Stimulated activated CD8-positive, alpha-beta memory T cell treated with anti-CD3 and anti-CD28 coated beads, Interleukin-12 subunit alpha, Interleukin-12 subunit beta, amount 100 ng/mL, for 4 hours (primary cell): ENCODE measurements around the gene SH3BP2.

ENCODE experiments used
- DNase-seq: peaks from one replicate; pipeline ENCODE4 v3.0.0-alpha.2; 2020; ENCODE audit warnings: low read depth

Gene SH3BP2

DNA sequence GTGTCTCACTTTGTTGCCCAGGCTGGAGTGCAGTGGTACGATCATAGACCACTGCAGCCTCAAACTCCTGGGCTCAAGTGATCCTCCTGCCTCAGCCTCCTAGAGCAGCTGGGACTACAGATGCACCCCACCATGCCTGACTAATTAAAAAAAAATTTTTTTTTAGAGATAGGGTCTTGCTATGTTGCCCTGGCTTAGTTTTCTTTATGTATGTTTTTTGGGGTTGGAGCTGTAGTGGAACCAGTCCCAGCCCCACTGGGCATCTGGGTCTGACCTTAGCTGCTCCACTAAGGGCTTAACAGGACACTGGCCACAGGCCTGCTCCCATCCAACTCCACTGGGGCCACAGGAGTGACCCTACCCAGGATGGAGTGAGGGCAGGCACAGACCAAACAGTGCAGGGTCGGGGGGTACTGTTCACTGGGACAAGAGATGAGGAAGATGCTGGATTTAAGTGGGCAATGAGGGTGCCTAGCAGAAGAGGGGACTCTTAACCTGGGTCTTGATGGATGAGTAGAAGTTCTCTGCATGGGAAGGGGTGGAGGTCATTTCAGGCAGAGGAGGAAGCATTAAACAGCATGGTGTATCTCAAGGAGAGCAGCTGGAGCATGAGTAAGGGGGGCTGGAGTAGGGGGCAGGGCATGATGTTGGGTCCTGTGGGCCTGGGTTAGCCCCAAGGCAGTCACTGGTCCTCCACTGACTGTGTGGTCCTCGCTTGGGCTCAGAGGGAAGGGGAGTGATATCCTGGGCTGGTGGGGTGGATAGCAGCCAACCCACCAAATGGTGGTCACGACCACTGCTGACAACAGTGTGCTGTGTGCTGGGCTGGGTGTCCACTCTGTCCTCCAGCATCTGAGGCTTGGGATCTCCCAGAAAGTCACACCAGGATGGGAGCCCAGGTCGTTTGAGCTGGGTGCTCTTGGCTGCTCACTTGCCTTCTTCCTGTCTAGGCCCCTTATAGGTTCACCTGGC, 26.6 kb downstream of the SH3BP2 start:
- no peak for DNase-seq

DNA sequence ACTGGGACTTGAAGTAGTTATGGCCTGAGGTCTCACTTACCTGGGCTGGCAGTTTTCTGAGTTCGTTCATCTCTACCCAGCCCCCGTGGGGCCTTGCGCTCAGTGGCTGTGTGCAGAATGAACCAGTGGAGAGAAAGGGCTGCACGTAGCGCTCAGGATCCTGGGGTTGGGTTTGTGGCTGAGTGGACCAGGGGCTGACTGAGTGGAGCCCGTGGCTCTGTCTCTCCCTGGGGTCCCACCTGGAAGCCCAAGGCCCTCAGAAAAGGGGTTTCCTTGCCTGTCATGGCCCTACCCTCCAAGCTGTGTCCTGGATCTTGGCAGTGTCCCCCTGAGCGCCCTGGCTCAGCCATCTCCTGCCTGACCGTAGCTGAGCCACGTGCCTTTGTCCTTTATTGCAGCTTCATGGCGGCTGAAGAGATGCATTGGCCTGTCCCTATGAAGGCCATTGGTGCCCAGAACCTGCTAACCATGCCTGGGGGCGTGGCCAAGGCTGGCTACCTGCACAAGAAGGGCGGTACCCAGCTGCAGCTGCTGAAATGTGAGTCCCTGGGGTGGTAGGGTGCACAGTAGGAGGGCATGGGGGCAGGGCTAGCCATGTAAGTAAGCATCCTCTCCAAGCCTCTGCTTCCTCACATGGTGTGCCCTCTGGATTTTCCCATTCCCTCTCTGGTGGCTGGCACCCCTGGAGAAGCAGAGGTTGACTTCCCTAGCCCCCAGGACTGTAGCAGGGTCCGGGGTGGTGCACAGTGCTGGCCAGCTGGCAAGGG, 27.5 kb downstream of the SH3BP2 start:
- no peak for DNase-seq

DNA sequence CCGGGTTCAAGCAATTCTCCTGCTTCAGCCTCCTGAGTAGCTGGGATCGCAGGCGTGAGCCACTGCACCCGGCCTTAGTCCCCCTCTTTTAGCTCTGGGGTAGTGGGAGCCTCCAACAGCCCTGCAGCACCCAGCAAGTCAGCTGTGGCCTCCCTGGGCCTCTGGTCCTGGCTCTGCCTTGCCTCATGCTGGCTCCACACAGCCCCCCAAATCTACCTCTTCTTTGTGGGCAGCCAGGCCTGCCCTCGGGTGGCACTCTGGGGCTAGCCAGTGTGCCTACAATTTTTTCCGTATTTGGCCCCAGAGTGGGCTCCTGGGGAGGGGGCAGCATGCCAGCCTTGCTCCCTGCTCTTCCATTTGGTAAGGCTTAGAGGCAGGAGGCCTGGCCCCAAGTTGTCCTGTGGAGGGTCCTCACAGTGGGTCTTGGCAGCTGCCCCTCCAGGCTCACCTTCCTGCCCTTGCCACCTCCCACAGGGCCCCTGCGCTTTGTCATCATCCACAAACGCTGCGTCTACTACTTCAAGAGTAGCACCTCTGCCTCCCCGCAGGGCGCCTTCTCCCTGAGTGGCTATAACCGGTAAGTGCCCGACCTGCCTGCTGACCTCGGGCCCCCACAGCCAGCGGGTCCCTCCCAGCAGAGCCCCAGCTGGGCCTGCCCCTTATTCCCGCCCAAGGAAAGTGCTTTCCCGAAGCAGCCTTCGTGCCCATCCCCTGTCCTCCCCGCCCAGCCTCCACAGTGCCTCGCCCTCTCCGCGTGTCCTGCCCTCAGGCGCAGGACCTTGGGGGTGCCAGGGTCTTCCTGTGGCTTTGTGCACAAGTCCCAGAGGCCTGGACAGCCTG, 29.8 kb downstream of the SH3BP2 start:
- DNase-seq = no peak

GRCh38 chr4:2823301-2823670, 30.4 kb downstream of the SH3BP2 start:
- no peak for DNase-seq

GRCh38 chr4:2823671-2824328, 30.9 kb downstream of the SH3BP2 start:
- no peak for DNase-seq

DNA sequence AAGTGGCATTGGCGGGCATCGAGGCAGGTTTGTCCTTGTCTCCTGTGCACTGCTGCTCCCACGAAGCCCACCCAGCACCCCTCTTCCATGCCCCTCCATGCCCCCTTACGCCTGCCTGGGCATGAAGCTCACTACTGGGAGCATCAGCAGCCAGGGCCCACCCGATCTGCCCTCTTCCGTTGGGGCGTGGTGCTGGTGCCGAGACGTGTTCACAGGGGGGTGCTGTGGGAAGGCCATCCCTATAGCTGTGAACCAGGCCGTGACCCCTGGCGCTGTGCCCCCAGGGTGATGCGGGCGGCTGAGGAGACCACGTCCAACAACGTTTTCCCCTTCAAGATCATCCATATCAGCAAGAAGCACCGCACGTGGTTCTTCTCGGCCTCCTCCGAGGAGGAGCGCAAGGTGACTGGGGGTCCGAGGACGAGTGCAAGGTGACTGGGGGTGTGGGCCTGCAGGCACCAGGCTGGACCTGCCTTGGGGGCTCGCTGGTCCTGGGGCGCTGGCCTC, 31.5 kb downstream of the SH3BP2 start:
- DNase-seq = no peak

DNA sequence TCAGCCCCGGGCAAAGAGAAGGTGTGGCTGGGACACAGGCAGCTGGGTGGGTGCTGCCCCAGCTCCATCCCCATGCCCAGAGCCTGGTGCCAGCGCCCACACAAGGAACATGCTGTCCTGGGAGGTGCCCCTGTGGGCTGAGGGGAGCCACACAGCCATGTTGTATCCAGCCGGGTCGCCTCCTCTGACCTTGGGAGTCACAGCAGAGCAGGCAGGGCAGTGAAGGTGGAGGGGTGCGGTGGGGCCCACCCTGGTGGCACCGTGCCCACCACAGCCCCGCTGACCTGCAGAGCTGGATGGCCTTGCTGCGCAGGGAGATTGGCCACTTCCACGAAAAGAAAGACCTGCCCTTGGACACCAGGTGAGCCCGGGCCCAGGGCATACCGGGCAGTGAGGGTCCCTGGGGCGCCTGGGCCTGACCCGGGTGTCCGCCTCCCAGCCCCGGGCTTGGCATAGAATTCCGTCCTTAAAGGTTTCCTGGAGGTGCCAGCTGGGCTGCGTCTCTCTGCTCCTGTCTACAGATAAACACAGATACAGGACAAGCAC, 32.0 kb downstream of the SH3BP2 start:
- DNase-seq = no peak

DNA sequence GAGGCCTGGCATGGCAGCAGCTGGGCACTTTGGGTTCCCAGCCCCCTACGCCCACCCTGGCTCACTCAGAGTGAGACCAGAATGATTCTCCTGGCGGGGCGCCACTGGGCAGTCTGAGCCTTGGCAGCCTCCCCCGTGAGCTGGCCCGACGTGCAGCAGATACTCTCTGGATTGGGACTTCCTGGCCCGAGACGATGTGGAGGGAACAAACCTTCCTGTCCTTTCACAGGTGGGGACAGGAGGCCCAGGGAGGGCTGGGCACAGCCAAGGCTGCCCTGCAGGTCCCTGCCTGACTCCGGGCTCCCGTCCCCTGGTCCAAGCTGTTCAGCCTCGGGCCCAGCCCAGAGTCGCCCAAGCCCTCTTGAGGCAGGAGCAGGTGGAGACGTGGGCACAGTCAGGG, 32.9 kb downstream of the SH3BP2 start:
- no peak for DNase-seq

GRCh38 chr4:2827071-2827873, 34.4 kb downstream of the SH3BP2 start:
- no peak for DNase-seq

- no peak for DNase-seq
These were observed 35.2 kb downstream of the SH3BP2 start for GRCh38 chr4:2827874-2828751.

- no peak for DNase-seq
These were observed 35.9 kb downstream of the SH3BP2 start for GRCh38 chr4:2828758-2829181.

DNA sequence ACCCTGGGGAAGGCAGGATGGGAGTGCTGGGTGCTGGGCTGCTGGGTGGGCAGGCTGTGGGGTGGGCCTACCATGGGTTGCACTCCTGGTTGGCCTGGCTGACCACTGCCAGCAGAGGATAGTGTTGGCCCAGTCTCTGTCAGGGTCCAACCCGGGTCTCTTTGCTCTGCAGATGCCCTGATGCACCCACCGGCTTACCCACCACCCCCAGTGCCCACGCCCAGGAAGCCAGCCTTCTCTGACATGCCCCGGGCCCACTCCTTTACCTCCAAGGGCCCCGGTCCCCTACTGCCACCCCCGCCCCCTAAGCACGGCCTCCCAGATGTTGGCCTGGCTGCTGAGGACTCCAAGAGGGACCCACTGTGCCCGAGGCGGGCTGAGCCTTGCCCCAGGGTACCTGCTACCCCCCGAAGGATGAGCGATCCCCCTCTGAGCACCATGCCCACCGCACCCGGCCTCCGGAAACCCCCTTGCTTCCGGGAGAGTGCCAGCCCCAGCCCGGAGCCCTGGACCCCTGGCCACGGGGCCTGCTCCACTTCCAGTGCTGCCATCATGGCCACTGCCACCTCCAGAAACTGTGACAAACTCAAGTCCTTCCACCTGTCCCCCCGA, 36.5 kb downstream of the SH3BP2 start:
- DNase-seq = no peak

DNA sequence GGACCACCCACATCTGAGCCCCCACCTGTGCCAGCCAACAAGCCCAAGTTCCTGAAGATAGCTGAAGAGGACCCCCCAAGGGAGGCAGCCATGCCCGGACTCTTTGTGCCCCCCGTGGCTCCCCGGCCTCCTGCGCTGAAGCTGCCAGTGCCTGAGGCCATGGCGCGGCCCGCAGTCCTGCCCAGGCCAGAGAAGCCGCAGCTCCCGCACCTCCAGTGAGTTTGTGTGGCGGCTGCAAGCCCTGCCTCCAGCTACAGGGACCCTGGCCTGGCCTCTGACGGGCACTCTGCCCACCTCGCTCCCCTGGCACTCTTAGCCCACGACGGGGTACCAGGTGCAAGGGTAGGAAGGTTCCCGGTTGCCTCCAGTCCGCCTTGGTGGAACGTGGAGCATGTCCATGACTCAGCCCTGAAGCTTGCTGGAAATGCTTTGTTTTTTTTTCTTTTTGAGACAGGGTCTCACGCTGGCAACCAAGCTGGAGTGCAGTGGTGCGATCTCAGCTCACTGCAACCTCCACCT, 37.1 kb downstream of the SH3BP2 start:
- no peak for DNase-seq

DNA sequence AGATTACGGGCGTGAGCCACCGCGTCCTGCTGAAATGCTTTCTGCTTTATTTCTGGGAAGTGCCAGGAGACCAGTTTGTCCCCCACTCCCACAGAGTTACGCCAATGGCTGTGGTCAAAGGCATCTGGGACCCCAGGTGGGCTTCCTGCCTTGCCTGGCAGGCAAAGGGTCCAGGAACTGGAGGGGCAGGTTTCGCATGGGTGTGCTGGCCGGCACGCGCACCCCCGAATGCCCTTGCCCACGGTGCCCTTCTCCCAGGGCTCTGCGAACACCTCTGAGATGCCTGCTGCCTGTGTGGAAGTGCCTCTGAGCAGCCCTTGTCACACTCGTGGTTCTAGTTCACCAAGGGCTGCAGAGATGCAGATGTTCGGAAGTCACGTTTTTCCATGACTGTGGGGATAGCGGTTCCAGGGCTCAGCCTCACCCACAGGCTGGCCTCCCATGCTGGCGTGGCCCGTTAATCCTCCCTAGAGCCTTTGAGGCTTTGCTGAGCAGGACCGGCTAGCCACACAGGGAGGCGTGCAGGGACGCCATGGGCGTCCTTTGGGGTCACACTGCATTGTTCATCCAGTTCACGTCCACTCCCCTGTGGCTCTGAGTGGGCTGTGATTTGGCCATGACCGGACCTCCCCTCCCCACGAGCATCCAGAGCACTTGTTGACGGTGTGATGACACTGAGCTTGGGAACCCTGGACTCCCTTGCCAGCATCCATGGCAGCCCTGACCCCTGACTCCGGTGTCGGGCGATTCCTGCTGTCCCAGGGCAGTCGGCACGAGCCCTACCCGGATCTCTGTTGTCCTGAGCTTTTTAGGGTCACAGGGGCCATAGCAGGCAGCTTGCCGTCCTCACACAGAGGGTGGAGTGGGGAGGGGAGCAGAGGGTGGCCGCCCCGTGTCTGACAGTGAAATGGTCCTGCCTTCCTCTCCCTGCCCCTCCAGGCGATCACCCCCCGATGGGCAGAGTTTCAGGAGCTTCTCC, 38.0 kb downstream of the SH3BP2 start:
- no peak for DNase-seq

DNA sequence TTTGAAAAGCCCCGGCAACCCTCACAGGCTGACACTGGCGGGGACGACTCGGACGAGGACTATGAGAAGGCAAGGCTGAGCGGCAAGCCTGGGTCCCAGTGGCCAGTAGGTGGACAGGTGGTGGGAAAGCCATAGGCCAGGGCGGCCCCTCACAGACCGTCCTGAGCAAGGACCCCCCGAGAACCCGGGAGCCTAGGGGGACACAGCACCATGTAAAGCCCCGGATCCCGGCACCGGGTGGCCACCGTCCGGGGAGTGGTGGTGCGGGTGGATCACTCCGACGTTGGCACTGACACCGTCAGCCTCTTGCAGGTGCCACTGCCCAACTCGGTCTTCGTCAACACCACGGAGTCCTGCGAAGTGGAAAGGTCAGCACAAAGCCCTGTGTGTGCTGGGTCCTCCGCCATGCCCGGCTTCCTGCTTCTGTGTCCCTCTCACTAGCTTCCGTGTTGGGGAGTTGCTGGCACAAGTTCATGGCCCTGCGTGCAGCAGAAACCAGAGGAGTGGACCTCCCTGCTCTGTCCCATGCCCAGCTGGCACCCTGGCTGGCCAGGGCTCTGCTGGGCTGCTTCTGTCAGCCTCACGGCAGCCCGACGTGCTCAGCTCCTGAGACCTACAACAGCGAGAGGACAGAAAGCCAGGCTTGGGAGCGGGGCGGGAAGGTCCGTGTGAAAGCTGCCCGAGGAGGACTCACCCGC, 38.9 kb downstream of the SH3BP2 start:
- DNase-seq = no peak

DNA sequence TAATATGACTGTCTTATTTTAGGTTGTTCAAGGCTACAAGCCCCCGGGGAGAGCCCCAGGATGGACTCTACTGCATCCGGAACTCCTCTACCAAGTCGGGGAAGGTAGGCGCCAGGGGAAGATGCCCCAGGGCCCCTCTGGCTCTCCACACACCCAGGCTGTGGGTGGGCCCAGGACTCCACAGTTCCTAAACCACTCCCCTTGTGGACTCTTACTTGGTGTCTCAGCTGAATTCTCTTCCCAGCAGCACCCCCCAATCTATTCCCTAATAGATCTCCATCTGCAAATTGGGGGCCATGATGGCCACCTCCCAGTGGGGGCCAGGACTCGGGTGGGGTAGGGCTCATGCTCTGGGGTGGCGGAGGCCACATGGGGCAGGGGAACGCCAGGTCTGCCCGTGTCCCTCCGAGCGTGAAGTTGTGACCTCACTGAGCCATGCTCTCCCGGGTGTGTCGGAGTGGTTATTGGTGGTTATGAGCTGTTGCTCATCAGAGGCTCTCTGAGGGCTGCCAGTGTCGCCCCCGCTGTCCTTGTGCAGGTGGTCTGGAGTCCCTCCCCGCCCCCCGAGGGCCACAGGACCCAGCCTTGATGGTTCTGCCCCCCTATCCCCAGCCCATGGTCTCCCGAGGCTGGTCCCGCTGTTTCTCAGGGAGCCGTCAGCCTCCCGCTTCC, 39.6 kb downstream of the SH3BP2 start:
- DNase-seq = no peak
